ENCODE results near the gene GNA12.

The GNA12 gene

GRCh38 chr7:2819954-2820397 lies 24.1 kb downstream of the GNA12 start:
- peak overlapping the region; percentile 25 for H3K4me3 Mint-ChIP-seq
- H3K27me3 Mint-ChIP-seq: no peaks in the 10 kb centered on the region
- H3K9me3 Mint-ChIP-seq: no peaks in the 10 kb centered on the region
- peak overlapping the region; percentile 99 for H3K27ac Mint-ChIP-seq
- peaks cover 93% of the 10 kb centered on the region for H3K4me1 Mint-ChIP-seq
- peaks cover 32% of the 10 kb centered on the region for H3K36me3 Mint-ChIP-seq
- ATAC-seq: no peak

- no peak for ATAC-seq
Measured at GRCh38 chr7:2819161-2819953, 24.8 kb downstream of the GNA12 start.

DNA sequence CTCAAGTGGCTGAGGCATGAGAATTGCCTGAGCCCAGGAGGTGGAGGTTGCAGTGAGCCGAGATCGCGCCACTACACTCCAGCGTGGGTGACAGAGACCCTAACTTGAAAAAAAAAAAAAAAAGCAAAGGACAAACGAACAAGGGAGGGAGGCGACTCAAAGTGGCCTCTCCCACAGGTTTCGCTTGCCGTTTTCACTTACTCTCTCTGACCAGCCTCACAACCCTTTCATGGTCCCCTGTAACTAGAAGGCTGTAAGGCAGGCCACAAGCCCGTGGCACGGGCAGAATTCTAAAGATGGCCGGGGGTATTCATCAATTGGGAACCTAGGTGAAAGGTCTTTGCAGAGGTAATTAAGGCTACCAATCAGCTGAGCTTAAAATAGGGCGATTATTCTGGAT lies 25.5 kb downstream of the GNA12 start:
- ATAC-seq: no peak
- Mint-ChIP-seq H3K36me3 (peaks cover 38% of the 10 kb centered on the region), H3K27ac (peak overlapping the region; percentile 99), H3K9me3 (no peaks in the 10 kb centered on the region), H3K27me3 (no peaks in the 10 kb centered on the region), H3K4me3 (peak overlapping the region; percentile 28), H3K4me1 (peaks cover 92% of the 10 kb centered on the region)

More at GRCh38 chr7:2819161-2819953, 24.8 kb downstream of the GNA12 start:
- H3K27ac Mint-ChIP-seq: peak overlapping the region; percentile 99
- peaks cover 93% of the 10 kb centered on the region for H3K4me1 Mint-ChIP-seq
- no peaks in the 10 kb centered on the region for H3K9me3 Mint-ChIP-seq
- H3K36me3 Mint-ChIP-seq: peaks cover 36% of the 10 kb centered on the region
- peak overlapping the region; percentile 28 for H3K4me3 Mint-ChIP-seq
- H3K27me3 Mint-ChIP-seq: no peaks in the 10 kb centered on the region

DNA sequence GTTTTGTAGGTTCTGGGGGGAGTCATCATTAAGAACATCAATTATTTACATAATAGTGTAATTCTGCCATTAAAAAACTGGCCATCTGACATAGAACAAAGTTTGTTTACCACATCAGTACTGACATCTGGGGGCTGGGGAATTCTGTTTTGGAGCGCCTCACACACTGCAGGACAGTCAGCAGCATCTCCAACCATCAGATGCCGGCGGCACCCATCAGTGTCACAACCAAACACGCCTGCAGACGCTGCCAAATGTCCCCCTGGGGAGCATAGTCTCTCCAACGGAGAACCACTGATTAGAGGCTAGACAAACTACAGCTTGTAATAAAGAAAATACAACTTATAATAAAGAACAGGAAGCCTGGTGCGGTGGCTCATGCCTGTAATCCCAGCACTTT lies 26.0 kb downstream of the GNA12 start:
- Mint-ChIP-seq H3K27me3 (no peaks in the 10 kb centered on the region), H3K36me3 (peaks cover 44% of the 10 kb centered on the region), H3K4me3 (no peak overlapping the region), H3K4me1 (peaks cover 92% of the 10 kb centered on the region), H3K27ac (peak overlapping the region; percentile 99), H3K9me3 (no peaks in the 10 kb centered on the region)
- ATAC-seq: no peak

DNA sequence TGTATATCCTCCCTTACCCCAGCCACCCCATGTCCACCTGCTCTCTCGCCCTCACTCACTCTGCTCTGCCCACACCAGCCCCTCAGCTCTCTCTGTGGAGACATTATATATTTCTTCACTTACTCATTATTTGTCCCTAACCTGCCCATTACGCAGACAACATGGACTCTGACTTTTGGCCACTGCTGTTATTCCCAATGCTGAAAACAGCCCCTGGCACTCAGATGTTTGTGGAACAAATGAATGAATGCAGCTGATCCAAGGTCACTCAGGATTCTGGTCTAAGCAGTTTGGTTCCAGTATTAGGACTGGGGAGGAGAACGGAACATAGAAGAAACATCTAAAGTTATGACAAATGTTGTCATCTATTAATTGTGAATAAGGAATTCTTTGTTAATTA lies 26.7 kb downstream of the GNA12 start:
- H3K4me1 Mint-ChIP-seq: peaks cover 92% of the 10 kb centered on the region
- no peaks in the 10 kb centered on the region for H3K27me3 Mint-ChIP-seq
- ATAC-seq: no peak
- H3K4me3 Mint-ChIP-seq: no peak overlapping the region
- H3K9me3 Mint-ChIP-seq: no peaks in the 10 kb centered on the region
- H3K27ac Mint-ChIP-seq: peak overlapping the region; percentile 99
- H3K36me3 Mint-ChIP-seq: peaks cover 43% of the 10 kb centered on the region

GRCh38 chr7:2815875-2816245 lies 28.2 kb downstream of the GNA12 start:
- H3K4me3 Mint-ChIP-seq: no peak overlapping the region
- H3K9me3 Mint-ChIP-seq: no peaks in the 10 kb centered on the region
- no peak overlapping the region for H3K27ac Mint-ChIP-seq
- peaks cover 90% of the 10 kb centered on the region for H3K4me1 Mint-ChIP-seq
- no peak for ATAC-seq
- H3K27me3 Mint-ChIP-seq: no peaks in the 10 kb centered on the region
- H3K36me3 Mint-ChIP-seq: peaks cover 41% of the 10 kb centered on the region

GRCh38 chr7:2814946-2815874 lies 28.9 kb downstream of the GNA12 start:
- Mint-ChIP-seq H3K4me1 (peaks cover 91% of the 10 kb centered on the region), H3K4me3 (no peak overlapping the region), H3K27ac (no peak overlapping the region), H3K27me3 (no peaks in the 10 kb centered on the region), H3K9me3 (no peaks in the 10 kb centered on the region), H3K36me3 (peaks cover 46% of the 10 kb centered on the region)
- ATAC-seq: no peak

GRCh38 chr7:2814186-2814945 lies 29.7 kb downstream of the GNA12 start:
- peaks cover 38% of the 10 kb centered on the region for H3K36me3 Mint-ChIP-seq
- H3K4me1 Mint-ChIP-seq: peaks cover 84% of the 10 kb centered on the region
- no peak overlapping the region for H3K4me3 Mint-ChIP-seq
- no peak for ATAC-seq
- no peaks in the 10 kb centered on the region for H3K9me3 Mint-ChIP-seq
- no peaks in the 10 kb centered on the region for H3K27me3 Mint-ChIP-seq
- no peak overlapping the region for H3K27ac Mint-ChIP-seq

DNA sequence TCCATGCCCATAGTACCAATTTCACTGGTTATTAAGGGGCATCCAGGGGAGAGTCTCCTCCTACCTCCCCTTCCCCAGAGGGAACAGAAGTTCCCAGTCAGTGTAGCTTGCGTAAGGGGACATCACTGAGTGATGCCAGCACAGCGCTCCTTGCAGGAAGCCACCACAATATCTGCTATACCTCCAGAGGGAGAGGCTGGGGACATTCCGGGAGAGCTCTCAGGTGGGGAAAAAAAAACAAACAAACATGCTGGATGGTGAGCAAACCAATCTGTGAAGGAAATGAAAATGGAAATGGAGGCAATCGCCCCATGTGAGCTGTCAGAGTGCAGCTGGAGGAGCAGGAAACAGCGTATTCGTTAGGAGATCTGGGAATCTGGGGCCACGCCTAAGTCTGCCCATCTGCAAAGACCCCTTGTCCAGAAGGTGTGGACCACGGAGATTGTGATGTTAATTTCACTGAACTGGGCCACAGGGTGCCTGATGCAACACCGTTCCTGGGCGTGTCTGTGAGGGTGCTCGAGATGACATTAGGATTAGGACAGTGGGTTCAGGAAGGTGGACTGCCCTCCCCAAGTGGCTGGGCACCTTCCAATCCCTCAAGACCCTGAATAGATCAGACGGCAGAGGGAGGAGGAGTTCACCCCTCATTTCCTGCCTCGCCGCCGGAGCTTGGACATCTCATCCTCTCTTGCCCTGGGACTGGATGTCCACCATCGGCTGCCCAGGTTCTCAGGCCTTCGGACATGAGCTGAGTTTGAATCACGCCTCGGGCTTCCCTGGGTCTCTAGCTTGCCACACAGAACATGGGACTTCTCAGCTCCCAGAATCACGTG lies 30.5 kb downstream of the GNA12 start:
- H3K4me3 Mint-ChIP-seq: no peak overlapping the region
- ATAC-seq: no peak
- H3K27ac Mint-ChIP-seq: peak overlapping the region; percentile 33
- no peaks in the 10 kb centered on the region for H3K9me3 Mint-ChIP-seq
- H3K36me3 Mint-ChIP-seq: peaks cover 40% of the 10 kb centered on the region
- H3K4me1 Mint-ChIP-seq: peaks cover 84% of the 10 kb centered on the region
- H3K27me3 Mint-ChIP-seq: no peaks in the 10 kb centered on the region

- H3K9me3 Mint-ChIP-seq: no peaks in the 10 kb centered on the region
- H3K27ac Mint-ChIP-seq: peak overlapping the region; percentile 33
- peaks cover 85% of the 10 kb centered on the region for H3K4me1 Mint-ChIP-seq
- no peaks in the 10 kb centered on the region for H3K27me3 Mint-ChIP-seq
- ATAC-seq: no peak
- no peak overlapping the region for H3K4me3 Mint-ChIP-seq
- peaks cover 43% of the 10 kb centered on the region for H3K36me3 Mint-ChIP-seq
Measured at GRCh38 chr7:2812831-2813230, 31.3 kb downstream of the GNA12 start.

GRCh38 chr7:2812114-2812487 lies 32.0 kb downstream of the GNA12 start:
- Mint-ChIP-seq H3K36me3 (peaks cover 43% of the 10 kb centered on the region), H3K4me1 (peaks cover 79% of the 10 kb centered on the region), H3K4me3 (no peak overlapping the region), H3K27ac (peak overlapping the region; percentile 42), H3K9me3 (no peaks in the 10 kb centered on the region), H3K27me3 (no peaks in the 10 kb centered on the region)
- no peak for ATAC-seq

DNA sequence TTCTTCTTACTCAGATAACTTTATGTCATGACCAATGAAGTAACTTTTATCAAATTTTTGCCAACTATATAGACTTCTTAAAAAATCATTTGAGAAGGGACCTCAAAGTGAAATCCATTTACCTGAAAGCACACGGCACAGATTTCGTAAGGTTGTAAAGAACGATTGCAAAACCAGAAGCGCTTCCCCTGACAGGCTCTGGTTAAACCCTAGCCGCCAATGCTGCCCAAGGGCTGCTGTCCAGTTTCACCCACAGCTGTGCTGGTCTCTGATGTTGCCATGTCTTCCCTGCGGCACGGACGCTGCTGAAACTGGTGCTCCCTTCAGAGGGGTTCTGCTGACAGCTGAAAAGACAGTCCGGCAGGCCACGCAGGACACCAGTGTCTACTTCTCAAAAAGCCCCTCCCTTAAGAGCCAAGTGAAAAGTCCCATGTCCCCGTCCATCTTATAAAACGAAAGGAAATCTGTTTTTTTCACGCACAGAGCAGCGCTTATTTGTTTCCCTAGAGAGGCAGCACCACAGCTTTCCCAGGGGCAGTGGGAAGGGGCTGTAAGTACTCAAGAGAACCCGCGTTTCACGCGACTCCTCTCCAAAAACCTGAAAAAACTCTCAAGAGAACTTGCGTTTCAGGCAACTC lies 32.5 kb downstream of the GNA12 start:
- Mint-ChIP-seq H3K36me3 (peaks cover 43% of the 10 kb centered on the region), H3K4me1 (peaks cover 73% of the 10 kb centered on the region), H3K9me3 (no peaks in the 10 kb centered on the region), H3K27ac (peak overlapping the region; percentile 42), H3K27me3 (no peaks in the 10 kb centered on the region), H3K4me3 (no peak overlapping the region)
- no peak for ATAC-seq

DNA sequence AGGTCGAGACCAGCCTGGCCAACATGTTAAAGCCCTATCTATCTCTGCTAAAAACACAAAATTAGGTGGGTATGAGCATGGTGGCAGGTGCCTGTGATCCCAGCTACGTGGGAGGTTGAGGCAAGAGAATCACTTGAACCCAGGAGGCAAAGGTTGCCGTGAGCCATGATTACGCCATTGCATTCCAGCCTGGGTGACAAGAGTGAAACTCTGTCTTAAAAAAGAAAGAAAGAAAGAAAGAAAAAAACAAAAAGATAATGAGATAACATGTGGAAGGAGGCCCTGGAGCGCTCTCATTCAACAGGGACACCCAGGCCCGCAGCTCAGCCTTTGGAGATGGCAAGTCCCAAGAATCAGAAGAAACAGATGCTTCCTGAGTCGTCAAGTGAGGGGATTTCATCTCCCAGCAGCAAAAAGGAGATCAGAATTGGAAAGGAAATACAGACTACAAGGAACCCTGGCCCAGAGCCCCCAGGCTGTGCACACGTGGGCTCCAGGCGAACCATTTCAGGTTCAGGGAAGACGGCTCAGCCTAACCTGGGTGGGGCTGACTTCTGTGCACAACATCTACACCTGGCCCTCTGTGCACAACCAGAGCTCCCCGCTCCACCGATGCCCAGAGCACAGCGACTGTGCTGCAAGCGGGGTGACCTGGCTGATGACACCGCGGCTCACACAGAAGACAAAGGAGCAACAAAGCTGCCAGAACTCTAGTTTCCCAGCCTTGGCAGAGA lies 33.3 kb downstream of the GNA12 start:
- no peak for ATAC-seq
- Mint-ChIP-seq H3K27me3 (no peaks in the 10 kb centered on the region), H3K27ac (peak overlapping the region; percentile 42), H3K36me3 (peaks cover 42% of the 10 kb centered on the region), H3K4me1 (peaks cover 71% of the 10 kb centered on the region), H3K9me3 (no peaks in the 10 kb centered on the region), H3K4me3 (no peak overlapping the region)

Measured in stimulated activated memory B cell treated with anti-CD40 and anti-IgM and Interleukin-4, amounts not matched to agents 10 μg/mL and 1 μg/mL and 100 μg/mL, for 72 hours (primary cell).